HepG2 (cell line): Measurements from ENCODE around the gene CD72. TPM values are rescaled to one million over a fixed set of nuclear protein-coding genes. Genes with fewer than 3 reads are reported as not detected.

Source experiments
- BHLHE40 ChIP-seq: IDR thresholded peaks from 2 replicates; pipeline ENCODE4 v1.6.1; 2011; ENCODE audit warnings: low read length, improper control_type of control experiment
- CREB1 ChIP-seq, 2 experiments: fragments of 450-650 bp in 1 of 2; IDR thresholded peaks; 2 replicates each; pipeline ENCODE4 v1.6.1; 2016 to 2017; ENCODE audit warnings: control low read depth in 1 of 2, mild to moderate bottlenecking in 1 of 2, missing compliant biosample characterization in 1 of 2, missing genetic modification characterization in 1 of 2
- FOXA1 ChIP-seq, 2 experiments: fragments of 450-650 bp in 1 of 2; sonication (generic) in 1 of 2; formaldehyde crosslinking in 1 of 2; IDR thresholded peaks; 2 replicates each; pipeline versions ENCODE4 v1.4.0 to v1.6.1; 2016 to 2020; ENCODE audit warnings: missing genetic modification reagents in 1 of 2
- LRRFIP1 ChIP-seq: sonication (generic); formaldehyde crosslinking; conservative IDR thresholded peaks from 2 replicates; pipeline ENCODE4 v1.4.0; 2020; ENCODE audit warnings: missing genetic modification reagents
- MAZ ChIP-seq, 2 experiments: sonication (generic) in 1 of 2; formaldehyde crosslinking in 1 of 2; IDR thresholded peaks; 2 replicates each; pipeline versions ENCODE4 v1.5.0 to v1.6.1; 2012 to 2020; ENCODE audit warnings: low read depth in 2 of 2, mild to moderate bottlenecking in 2 of 2, borderline replicate concordance in 1 of 2, improper control_type of control experiment in 1 of 2, low read length in 1 of 2, missing genetic modification reagents in 1 of 2, moderate library complexity in 1 of 2
- NFKBIZ ChIP-seq: IDR thresholded peaks from 2 replicates; pipeline ENCODE4 v1.6.1; 2018; ENCODE audit warnings: missing genetic modification reagents, missing compliant biosample characterization
- SMAD3 ChIP-seq: sonication (generic); formaldehyde crosslinking; IDR thresholded peaks from 2 replicates; pipeline ENCODE4 v1.4.0; 2020; ENCODE audit warnings: missing genetic modification reagents
- ZIK1 ChIP-seq: sonication (generic); formaldehyde crosslinking; IDR thresholded peaks from 2 replicates; pipeline ENCODE4 v1.5.0; 2020; ENCODE audit warnings: mild to moderate bottlenecking, low read depth, missing genetic modification reagents, borderline replicate concordance
- ZNF10 ChIP-seq: sonication (generic); formaldehyde crosslinking; IDR thresholded peaks from 2 replicates; pipeline ENCODE4 v1.4.0; 2020; ENCODE audit warnings: mild to moderate bottlenecking, low read depth, missing genetic modification reagents, borderline replicate concordance
- ZNF605 ChIP-seq: sonication (generic); formaldehyde crosslinking; IDR thresholded peaks from 2 replicates; pipeline ENCODE4 v1.8.0; 2022; ENCODE audit warnings: mild to moderate bottlenecking, missing genetic modification reagents
- ZNF75D ChIP-seq: sonication (generic); formaldehyde crosslinking; IDR thresholded peaks from 2 replicates; pipeline ENCODE4 v1.8.1; 2023; ENCODE audit warnings: missing genetic modification reagents, mild to moderate bottlenecking, borderline replicate concordance
- polyA plus RNA-seq, 8 experiments: library from polyadenylated mRNA; depleted of rRNA in 3 of 8; stranded (reverse) in 7 of 8; unstranded in 1 of 8; fragments of >200 nt; fragmentation: Illumina TruSeq in 4 of 8; extraction: Trizol in 4 of 8; gene quantifications; 2 replicates each; pipeline versions ENCODE4 v1.2.1 to v1.2.3, GENCODE V29; 2011 to 2016; ENCODE audit warnings: low read depth in 4 of 8, missing spikeins in 1 of 8, mixed read lengths in 1 of 8; ENCODE audit not compliant: insufficient read depth in 1 of 8
- total RNA-seq, 5 experiments: library from RNA; depleted of rRNA; stranded (reverse); fragments of >200 nt; fragmentation: Illumina TruSeq; extraction: Trizol; gene quantifications; 2 replicates each; pipeline ENCODE4 v1.2.3, GENCODE V29; 2016; ENCODE audit warnings: low read depth in 1 of 5
- TF ChIP-seq, protein P1 (sequence below): sonication (generic); formaldehyde crosslinking; IDR thresholded peaks from 2 replicates; pipeline ENCODE4 v1.4.0; 2020; ENCODE audit warnings: mild to moderate bottlenecking, missing genetic modification reagents
- TF ChIP-seq, protein P2 (sequence below): sonication (generic); formaldehyde crosslinking; IDR thresholded peaks from 2 replicates; pipeline ENCODE4 v1.9.0; 2021; ENCODE audit warnings: missing genetic modification reagents, mild to moderate bottlenecking, borderline replicate concordance
- TF ChIP-seq, protein P3 (sequence below): sonication (generic); formaldehyde crosslinking; IDR thresholded peaks from 2 replicates; pipeline ENCODE4 v1.9.0; 2022; ENCODE audit warnings: low read depth, missing genetic modification reagents
- TF ChIP-seq, protein P4 (sequence below): sonication (generic); formaldehyde crosslinking; IDR thresholded peaks from 2 replicates; pipeline ENCODE4 v1.4.0; 2020; ENCODE audit warnings: missing genetic modification reagents, borderline replicate concordance

The CD72 gene
- total and polyA plus RNA-seq, 2 of the 13 experiments (the other 11 are each of a cell fraction or from before 2014, with no cell fraction given), result 0.18 to 1.1 TPM

- TF ChIP-seq LRRFIP1 (no peak), SMAD3 (CRISPR knock-in tag) (peak; percentile 1; the same call in 1 of the 2 replicates), BHLHE40 (0 out of 2 replicates have a peak, but pooled peaks have one; percentile 34), FOXA1 (IDR thresholded peaks at IDR 0.05) (no peak), FOXA1 (CRISPR knock-in tag; IDR thresholded peaks at IDR 0.05) (no peak), NFKBIZ (CRISPR knock-in tag) (0 out of 2 replicates have a peak, but pooled peaks have one; percentile 52), ZNF10 (no peak), MAZ (IDR thresholded peaks at IDR 0.05; ENCODE audit: borderline replicate concordance, low read depth, low read length) (no peak), MAZ (CRISPR knock-in tag; IDR thresholded peaks at IDR 0.05; ENCODE audit: low read depth) (0 out of 2 replicates have a peak, but pooled peaks have one; percentile 41), ZNF75D (CRISPR knock-in tag) (no peak), ZNF605 (CRISPR knock-in tag) (no peak), ZIK1 (CRISPR knock-in tag) (0 out of 2 replicates have a peak, but pooled peaks have one; percentile 11), CREB1 (IDR thresholded peaks at IDR 0.05) (peak; percentile 86), CREB1 (CRISPR knock-in tag; IDR thresholded peaks at IDR 0.05) (peak; percentile 96)
- TF ChIP-seq, protein P1, sequence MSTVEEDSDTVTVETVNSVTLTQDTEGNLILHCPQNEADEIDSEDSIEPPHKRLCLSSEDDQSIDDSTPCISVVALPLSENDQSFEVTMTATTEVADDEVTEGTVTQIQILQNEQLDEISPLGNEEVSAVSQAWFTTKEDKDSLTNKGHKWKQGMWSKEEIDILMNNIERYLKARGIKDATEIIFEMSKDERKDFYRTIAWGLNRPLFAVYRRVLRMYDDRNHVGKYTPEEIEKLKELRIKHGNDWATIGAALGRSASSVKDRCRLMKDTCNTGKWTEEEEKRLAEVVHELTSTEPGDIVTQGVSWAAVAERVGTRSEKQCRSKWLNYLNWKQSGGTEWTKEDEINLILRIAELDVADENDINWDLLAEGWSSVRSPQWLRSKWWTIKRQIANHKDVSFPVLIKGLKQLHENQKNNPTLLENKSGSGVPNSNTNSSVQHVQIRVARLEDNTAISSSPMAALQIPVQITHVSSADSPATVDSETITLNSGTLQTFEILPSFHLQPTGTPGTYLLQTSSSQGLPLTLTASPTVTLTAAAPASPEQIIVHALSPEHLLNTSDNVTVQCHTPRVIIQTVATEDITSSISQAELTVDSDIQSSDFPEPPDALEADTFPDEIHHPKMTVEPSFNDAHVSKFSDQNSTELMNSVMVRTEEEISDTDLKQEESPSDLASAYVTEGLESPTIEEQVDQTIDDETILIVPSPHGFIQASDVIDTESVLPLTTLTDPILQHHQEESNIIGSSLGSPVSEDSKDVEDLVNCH (CRISPR knock-in tag), result no peak
- TF ChIP-seq, protein P2, sequence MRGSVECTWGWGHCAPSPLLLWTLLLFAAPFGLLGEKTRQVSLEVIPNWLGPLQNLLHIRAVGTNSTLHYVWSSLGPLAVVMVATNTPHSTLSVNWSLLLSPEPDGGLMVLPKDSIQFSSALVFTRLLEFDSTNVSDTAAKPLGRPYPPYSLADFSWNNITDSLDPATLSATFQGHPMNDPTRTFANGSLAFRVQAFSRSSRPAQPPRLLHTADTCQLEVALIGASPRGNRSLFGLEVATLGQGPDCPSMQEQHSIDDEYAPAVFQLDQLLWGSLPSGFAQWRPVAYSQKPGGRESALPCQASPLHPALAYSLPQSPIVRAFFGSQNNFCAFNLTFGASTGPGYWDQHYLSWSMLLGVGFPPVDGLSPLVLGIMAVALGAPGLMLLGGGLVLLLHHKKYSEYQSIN, result no peak
- TF ChIP-seq, protein P3, sequence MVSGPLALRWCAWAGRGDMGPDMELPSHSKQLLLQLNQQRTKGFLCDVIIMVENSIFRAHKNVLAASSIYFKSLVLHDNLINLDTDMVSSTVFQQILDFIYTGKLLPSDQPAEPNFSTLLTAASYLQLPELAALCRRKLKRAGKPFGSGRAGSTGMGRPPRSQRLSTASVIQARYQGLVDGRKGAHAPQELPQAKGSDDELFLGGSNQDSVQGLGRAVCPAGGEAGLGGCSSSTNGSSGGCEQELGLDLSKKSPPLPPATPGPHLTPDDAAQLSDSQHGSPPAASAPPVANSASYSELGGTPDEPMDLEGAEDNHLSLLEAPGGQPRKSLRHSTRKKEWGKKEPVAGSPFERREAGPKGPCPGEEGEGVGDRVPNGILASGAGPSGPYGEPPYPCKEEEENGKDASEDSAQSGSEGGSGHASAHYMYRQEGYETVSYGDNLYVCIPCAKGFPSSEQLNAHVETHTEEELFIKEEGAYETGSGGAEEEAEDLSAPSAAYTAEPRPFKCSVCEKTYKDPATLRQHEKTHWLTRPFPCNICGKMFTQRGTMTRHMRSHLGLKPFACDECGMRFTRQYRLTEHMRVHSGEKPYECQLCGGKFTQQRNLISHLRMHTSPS (CRISPR knock-in tag), result no peak
- TF ChIP-seq, protein P4, sequence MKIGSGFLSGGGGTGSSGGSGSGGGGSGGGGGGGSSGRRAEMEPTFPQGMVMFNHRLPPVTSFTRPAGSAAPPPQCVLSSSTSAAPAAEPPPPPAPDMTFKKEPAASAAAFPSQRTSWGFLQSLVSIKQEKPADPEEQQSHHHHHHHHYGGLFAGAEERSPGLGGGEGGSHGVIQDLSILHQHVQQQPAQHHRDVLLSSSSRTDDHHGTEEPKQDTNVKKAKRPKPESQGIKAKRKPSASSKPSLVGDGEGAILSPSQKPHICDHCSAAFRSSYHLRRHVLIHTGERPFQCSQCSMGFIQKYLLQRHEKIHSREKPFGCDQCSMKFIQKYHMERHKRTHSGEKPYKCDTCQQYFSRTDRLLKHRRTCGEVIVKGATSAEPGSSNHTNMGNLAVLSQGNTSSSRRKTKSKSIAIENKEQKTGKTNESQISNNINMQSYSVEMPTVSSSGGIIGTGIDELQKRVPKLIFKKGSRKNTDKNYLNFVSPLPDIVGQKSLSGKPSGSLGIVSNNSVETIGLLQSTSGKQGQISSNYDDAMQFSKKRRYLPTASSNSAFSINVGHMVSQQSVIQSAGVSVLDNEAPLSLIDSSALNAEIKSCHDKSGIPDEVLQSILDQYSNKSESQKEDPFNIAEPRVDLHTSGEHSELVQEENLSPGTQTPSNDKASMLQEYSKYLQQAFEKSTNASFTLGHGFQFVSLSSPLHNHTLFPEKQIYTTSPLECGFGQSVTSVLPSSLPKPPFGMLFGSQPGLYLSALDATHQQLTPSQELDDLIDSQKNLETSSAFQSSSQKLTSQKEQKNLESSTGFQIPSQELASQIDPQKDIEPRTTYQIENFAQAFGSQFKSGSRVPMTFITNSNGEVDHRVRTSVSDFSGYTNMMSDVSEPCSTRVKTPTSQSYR (CRISPR knock-in tag), result no peak
These were observed 14.1 kb downstream of the CD72 start (continued) for GRCh38 chr9:35603986-35604577.
